GM18507 (cell line): Measurements from ENCODE around the gene VSIG1.

ENCODE experiments used
- DNase-seq: peaks from one replicate; pipeline ENCODE4 v3.0.0; 2011; ENCODE audit warnings: low read depth; ENCODE audit not compliant: insufficient read length; ENCODE audit errors: extremely low spot score
- FAIRE-seq: peaks from 2 replicates; lab custom pipeline; 2011; peaks lifted over from hg19 to GRCh38; lab: Jason Lieb, UNC

The VSIG1 gene

DNA sequence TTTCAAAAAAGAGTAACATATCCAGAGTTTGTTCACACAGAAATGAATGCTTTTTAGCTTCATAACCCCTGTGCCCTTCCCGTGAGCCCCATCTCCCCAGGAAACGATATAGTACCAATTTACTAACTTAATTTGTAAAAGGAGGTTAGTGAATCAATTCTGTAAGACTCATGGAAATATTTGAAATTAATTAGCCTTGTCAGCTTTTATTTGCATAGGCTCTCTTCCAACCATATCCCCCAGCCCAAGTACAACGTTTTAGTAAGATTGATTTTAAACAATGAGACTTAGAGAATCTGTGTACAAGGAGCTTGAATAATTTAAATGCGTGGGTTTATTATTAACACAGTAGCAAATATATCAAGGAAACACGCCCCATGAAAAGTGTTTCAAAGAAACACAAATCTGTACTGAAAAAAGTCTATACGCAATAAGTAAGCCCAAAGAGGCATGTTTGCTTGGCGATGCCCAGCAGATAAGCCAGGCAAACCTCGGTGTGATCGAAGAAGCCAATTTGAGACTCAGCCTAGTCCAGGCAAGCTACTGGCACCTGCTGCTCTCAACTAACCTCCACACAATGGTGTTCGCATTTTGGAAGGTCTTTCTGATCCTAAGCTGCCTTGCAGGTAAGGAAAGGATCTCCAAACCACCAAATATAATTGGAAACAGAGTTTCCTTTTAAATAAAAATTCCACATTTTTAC is at the start of gene VSIG1:
Gene VSIG1, plus strand, starts transcription at position 512 of the 703 bp plus-strand sequence. Its CDS starts 66 bp downstream, at position 578.
- DNase-seq (no peak), FAIRE-seq (no peak)

DNA sequence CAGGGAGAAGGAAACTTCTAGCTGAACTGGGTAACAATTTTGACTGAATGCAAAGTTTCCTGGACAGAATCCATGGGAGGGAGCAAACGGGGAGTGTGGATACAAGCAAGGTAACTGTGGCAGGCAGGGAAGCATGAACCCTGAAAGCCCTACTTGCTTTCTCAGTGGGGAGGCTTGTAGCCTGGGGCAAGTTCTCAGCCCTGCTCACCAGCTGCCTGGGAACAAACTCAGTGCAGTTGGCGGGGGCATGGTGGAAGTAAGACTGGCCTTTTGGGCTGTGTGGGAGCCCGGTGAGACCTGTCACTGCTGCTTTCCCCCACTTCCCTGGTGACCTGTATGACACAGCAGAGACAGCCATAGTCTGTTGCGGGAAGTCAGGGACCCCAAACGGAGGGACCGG is 48.7 kb upstream of the VSIG1 start:
- FAIRE-seq (no peak), DNase-seq (no peak)

DNA sequence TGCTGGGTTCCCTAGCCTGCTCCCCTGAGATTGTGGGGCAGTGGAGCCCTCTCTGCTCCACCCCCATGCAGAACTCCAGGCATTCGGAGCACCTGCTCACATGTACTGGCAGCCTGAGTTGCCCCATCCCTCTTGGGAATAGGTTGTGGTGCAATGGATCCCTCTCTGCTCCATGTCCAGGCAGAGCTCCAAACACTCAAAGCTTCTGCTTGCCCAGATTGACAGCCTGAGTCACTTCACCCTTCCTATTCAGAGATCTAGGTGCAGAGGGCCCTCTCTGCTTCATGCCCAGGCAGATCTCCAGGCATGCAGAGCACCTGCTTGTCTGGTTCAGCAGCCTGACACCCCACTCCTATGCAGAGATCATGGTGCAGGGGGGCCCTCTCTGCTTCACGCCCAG is 44.1 kb upstream of the VSIG1 start:
- DNase-seq (no peak), FAIRE-seq (no peak)

DNA sequence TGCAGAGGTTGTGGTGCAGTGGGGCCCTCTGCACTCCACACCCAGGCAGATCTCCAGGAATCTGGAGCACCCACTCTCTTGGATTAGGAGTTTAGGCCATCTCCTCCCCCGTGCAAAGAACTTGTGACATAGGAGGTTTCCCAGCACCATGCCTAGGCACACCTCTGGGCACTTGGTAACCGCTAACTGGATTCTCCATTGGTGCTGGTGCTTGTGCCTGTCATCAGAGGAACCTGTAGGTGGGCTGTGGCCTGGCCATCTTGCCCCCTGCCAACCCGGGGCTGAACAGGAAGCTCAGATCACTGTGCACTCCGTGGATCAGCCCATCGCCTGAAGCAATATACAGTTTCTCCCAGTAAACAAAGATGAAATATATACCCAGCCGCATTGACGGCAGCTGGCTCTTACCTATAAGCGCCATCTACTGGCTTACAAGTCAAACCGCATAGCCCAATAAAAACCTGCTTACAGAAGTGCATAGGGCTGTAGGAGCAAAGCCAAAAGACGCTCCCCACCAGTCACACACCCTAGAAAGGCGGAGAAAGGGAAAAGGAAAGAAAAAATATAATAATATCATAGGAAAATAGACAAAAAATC is 43.5 kb upstream of the VSIG1 start:
- DNase-seq (no peak), FAIRE-seq (peak; percentile 73)

DNA sequence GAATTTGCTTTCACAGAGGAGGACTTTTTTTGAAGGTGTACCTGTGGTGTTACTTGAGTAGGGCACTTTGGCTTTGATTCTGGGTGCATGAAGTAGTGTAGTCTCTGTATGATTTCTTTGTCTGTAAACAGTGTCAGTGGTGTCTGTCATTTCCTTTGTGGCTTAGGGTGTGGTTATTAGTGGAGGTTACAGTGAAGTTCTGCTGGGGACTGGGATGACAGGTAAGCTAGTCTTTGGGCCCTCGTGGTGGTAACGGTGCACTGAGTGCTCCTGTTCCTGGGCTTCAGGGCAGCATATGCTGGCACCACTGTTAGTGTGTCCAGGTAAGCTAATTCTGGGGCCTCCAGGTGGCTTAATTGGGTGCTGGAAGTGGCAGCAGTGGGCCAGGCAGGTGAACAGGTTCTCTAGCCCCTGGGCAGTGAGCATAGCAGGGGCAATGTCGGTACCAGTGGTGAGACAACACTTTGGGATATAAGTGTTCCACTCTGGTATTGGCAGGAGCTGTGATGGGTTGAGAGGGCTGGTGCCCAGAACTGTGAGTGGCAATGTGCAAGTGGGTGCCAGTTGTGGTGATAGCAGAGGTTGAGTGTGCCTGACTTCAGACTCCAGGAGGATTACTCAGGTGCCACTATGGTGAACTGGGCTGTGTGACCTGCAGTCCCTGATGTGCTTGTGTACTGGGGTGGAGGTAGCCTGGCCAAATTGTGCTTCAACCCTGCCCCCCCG is 26.0 kb upstream of the VSIG1 start:
- DNase-seq (no peak), FAIRE-seq (no peak)

DNA sequence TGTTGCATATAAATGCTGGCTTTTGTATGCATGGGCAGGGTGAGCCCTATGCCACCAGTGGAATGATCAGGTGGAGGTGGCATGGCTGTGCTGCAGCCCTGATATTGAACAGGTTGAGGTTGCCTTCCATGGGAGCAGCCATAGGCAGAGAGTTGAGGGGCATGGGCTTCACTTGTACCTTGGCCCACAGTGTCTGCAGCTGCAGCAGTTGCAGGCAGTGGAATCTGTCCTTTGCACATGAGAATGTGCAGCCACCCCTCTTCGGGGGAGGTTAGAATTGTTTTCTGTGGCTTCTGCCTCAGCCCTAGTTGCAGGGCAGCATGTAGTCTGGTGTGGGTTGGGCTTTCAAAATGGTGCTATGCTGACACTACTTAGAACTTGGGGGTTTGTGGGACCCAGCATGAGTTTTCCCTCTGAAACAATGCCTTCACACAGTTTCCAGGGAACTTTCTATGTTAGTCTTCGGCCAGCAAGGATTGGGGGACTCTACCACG is 25.4 kb upstream of the VSIG1 start:
- no peak for FAIRE-seq
- no peak for DNase-seq

DNA sequence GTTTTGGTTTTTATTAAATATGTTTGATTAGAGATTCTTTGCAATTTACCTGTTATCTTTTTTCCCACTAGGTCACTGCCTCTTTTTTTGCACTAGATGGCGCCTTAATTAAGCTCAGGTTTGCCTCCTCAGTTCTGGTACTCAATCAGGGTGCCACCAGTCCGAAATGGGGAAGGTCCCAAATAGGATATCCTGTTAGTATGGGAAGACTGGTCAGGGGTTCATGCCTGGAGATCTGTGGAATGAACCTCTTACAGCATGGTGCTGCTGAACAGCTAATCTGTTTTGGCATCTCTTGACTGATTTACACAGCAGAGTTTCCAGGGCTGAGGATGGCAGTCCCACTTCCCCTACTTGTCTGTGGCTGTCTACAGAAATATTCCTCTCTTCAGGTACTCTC is 24.2 kb upstream of the VSIG1 start:
- FAIRE-seq (peak; percentile 73), DNase-seq (no peak)

DNA sequence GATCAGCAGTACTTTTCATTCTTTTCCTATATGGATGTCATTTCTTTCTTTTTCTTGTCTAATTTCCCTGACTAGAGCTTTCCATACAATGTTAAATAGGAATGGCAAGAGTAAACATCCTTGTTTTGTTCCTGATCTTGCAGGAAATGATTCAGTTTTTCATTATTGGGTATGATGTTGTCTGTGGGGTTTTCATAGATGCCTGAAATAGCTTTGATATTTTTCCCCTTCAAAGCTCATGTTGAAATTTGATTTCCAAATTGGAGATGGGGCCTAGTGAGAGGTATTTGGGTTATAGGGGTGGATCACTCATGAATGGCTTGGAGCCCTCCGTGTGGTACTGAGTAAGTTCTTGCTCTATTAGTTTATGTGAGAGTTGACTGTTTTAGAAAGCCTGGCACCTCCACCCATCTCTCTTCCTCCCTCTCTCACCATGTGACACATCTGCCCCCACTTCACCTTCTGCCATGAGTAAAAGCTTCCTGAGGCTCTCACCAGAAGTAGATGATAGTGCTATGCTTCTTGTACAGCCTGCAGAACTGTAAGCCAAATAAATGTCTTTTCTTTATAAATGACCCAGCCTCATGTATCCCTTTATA is 22.3 kb upstream of the VSIG1 start:
- no peak for FAIRE-seq
- DNase-seq = no peak

DNA sequence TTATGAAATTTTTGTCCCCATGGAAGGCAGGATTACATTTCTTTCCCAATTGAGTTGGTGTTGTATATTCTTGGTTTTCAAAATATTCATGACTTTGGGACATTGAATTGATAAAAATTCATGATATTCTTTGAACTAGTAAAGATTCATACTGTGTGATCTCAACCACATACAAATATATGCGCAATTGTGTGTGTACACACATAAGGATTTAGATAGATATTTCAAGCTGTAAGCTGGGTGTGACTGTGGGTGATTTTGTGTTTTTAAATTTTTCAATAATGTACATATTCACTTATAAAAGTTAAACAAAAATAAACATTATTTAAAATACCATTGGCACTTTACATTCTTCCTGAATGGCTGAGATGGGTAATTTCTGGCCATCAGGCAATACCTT is 19.5 kb upstream of the VSIG1 start:
- no peak for FAIRE-seq
- no peak for DNase-seq

DNA sequence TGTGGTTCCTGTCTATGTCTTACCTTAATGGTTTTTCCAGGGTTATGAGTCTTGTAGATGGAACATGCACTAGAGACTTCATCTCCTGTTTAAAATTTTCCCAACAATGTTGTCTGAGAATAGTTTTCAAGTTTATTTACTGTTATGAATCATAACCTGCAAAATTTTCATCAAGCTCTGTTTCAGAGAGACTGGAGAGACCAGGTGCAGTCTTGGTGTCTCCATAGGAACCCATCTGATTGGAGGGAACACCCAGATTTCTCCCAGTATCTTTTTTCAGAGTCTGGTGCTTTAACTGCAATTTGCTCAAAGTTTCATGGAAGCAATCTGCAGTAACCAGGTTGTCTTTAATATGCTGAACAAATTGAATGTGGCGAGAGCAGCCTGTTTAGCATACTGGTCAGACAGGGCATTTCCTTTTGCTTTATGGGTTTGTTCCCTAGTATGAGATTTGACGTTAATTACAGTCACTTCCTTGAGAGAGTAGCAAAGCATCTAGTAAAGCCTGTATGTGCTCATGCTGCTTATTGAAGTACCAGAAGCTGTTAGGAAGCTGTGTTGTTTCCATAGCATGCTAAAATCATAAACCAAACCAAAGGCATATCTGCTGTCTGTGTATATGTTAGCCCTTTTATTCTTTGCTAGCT is 18.8 kb upstream of the VSIG1 start:
- DNase-seq (no peak), FAIRE-seq (peak; percentile 55)

DNA sequence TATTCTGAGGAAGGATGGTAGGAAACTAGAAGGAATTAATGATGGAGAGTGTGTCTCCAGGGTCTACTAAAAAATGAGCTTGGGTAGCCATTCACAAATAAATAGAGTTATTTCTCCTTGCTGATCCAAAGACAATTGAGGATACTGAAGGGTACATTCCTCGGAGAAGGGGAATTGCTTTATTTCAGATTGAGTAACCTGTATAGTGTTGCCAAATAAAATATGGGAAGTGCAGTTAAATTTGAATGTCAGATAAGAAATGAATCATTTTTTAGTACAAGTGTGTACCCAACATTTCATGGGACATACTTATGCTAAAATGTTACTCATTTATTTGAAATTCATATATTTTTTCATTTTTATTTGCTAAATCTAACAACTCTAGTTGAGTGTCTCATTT is 16.0 kb upstream of the VSIG1 start:
- FAIRE-seq (no peak), DNase-seq (no peak)

DNA sequence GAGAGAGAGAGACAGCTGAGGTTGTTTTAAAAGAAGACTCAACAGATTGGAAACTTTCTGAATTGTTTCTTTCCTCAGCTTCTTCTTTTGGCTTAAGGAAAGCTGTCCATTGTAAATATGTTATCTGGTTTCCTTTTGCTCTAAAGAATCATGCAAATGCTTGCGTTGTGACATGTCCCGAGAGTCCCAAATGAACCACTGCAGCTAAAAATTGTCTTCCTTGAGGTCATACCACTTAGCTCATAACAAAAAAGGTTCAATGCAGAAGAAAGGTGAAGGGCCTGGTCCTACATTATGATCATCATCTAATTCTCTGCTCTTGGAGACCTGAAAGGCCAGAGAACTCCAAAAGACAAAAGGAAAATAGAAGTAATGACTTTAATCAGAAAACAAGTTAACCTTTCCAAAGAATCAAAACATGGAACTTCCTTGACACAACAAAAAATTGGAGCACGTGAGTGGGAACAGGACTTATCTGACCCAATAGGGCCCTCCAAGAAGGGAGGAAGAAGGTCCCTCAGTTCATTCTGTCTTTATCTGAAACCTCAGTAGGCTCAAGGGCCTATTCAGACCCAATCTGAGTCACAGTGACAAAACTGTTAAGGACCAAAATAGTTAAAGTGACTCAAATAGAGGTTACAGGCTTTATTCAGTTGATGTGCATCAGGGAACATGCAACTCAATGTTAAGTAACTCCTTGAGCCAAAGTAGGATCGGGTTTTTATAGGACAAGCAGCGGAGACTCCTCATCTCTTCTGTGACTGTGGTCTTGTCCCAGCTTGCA is 14.7 kb upstream of the VSIG1 start:
- DNase-seq (no peak), FAIRE-seq (no peak)

DNA sequence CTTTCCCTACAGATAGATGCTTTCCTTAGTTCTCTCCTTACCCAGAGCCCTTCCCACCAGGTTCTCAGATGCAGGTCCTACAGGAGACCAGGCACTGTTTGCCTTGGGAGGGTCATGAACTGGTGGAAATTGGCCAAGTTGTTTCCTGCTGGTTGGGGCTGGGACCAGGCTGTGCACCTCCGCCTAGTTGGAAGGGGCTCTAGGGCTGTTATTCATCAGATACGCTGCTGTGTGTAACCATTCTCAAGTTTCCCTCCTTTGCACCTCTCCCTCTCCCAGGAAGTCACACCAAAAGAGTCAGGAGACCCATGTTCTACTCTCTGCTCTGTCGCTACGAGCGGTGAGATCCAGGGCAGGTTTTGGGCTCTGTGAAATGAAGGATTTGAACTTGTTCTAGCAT is 11.9 kb upstream of the VSIG1 start:
- no peak for FAIRE-seq

DNA sequence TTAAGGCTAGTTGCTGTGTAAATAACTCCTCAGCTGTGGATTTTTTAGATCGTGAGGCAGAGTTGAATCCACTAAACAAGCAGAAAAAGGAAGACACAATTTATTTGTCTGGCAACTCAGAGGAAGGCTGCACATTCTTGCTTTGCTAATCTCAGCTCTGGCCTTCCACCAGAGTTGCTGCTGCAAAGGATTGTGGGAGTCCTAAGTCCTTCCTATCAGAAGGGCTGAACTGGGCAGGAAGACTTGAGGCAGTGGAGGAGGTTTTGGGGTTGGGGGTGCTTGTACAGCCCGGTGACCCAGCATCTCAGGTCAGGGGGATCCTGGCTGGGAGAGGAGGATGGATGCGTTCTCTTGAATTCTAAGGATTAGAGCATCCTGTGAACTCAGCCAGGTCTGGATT is 11.0 kb upstream of the VSIG1 start:
- DNase-seq (no peak), FAIRE-seq (peak; percentile 53)

More for the DNA sequence above, 11.9 kb upstream of the VSIG1 start:
- DNase-seq = no peak

DNA sequence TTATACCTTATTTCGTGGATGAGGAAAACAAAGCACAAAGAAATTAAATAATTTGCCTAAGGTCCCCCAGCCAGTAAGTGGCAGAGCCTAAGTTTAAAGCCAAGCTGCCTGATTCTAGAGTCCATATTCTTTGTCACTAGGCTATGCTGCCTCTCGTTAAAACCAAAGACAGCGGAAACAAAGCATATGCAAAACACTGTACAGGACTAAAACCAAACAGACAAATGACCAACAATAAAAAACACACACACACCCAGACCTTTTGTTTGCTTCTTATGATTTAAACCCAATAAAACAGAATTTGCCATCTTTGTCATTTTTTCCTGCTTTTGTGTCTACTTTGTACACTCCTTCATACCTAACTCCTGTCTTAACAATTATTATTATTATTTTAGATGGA is 10.1 kb upstream of the VSIG1 start:
- FAIRE-seq = no peak
- DNase-seq = no peak

DNA sequence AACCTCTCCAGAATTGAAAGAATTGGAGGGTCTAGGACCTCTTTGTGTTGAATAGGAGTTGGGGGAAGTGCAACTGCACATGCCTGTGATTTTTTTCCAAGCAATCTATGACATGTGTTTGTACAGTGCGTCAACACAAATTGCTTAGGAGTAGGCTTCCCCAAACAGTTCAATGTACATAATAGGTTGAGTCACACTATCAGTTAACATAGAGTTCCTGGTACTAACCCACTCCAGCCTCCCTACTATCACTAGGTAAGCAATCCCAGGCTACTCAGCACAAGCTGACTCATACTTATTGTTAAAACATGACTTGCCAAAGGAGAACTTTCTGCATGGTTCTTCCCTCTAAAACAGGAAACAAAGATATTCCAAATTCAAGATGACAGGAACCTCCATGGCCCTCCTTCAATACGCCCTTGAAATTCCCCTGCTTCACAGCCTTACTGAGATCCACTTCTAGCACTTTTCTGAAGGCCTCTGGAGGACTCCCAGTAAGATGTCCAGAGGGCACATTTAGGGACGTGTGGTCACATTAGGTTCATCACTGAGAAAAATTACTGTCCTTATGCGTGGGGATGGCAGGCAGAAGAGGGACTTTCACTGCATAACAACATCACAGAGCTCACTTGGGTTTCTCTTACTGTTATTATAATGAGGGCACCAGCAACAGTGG is 8.4 kb upstream of the VSIG1 start:
- FAIRE-seq = no peak

DNA sequence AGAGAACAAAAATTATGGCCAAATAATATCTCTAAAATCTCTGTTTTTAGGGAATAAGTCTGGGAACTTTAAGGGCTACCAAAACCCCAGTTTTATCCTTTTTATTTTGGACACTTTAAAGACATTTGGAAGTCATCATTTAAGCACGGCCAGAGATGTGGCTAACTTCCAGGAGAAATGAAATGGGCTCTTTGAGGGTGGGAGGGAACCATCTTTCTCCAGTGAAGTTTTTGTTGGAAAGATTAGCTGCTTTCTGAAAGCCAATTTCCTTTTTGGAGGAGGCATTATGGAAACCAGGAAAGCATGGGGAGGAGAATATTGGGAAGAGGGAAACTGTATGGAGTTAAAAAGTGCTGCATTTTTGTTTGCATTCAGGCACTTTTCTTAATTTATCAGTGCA is 4.8 kb downstream of the VSIG1 start:
- DNase-seq = no peak
- no peak for FAIRE-seq

More for the DNA sequence above, 8.4 kb upstream of the VSIG1 start:
- no peak for DNase-seq

DNA sequence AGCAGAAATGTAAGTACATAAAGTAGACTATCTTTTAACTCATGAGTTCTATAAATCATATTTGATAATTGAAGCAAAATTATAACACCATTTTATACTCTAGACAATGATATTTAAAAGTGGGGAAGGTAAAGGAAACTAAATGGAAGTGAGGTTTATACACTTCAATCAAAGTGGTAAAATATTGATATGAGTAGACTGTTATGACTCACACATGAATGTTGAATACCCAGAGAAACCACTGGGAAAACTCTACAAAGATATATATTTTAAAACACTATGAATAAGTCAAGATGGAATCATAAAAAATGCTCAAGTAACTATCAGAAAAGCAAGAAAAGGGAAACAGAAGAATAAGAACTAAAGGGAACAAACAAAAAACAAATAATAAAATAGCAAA is 8.4 kb downstream of the VSIG1 start:
- DNase-seq (no peak), FAIRE-seq (no peak)

DNA sequence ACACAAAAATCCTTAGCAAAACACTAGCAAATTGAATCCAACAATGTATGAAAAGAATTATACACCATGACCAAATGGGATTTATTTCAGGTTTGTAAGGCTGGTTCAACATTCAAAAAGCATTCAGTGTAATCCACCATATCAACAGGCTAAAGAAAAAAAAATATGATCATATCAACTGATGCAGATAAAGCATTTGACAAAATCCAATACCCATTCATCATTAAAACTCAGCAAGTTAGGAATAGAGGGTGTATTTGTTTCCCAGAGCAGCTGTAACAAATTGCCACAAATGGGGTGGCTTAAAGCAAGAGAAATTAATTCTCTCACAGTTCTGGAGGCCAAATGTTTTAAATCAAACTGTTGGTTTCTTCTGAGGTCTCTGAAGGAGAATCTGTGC is 10.7 kb downstream of the VSIG1 start:
- DNase-seq (no peak), FAIRE-seq (no peak)
